HTR-8/SVneo (cell line): ENCODE measurements around the gene ZNF644.

Source experiments
- DNase-seq: peaks from one replicate; pipeline ENCODE4 v3.0.0; 2011; ENCODE audit warnings: low spot score, mixed read lengths; ENCODE audit not compliant: insufficient read length
- FAIRE-seq: peaks from 2 replicates; lab custom pipeline; 2011; peaks lifted over from hg19 to GRCh38; lab: Jason Lieb, UNC

ZNF644 gene

DNA sequence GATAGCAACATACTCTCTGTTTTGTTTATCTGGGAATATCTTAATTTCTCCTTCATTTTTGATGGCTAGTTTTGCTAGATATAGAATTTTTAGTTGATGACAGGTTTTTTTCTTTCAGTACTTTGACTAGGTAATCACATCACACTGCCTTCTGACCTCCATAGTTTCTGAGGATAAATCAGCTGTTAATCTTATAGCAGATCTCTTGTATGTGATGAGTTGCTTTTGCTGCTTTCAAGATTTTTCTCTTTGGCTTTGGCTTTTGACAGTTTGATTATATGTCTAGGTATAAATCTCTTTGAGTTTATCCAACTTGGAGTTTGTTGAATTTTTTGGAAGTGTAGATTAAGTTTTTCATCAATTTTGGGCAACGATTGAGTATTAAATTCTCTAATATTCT is 142.6 kb downstream of the ZNF644 start:
- FAIRE-seq = no peak
- DNase-seq = no peak

- DNase-seq (no peak), FAIRE-seq (no peak)
Observed at GRCh38 chr1:90876101-90876500, 145.7 kb downstream of the ZNF644 start.
